ENCODE results near the gene KDSR. TPM values are rescaled to one million over a fixed set of nuclear protein-coding genes. Genes with fewer than 3 reads are reported as not detected.

Gene KDSR
- total and polyA plus RNA-seq, 9 of the 15 experiments (the other 6 are each of a cell fraction or from before 2014, with no cell fraction given): 4.0 to 24.7 (median 12.4) TPM

GRCh38 chr18:63367053-63367953, at the start of gene KDSR (continued):
- TF ChIP-seq ZBTB34 (CRISPR knock-in tag; IDR thresholded peaks at IDR 0.05): no peak
- TF ChIP-seq TRIM24 (IDR thresholded peaks at IDR 0.05): no peak
- TF ChIP-seq CBX8 (IDR thresholded peaks at IDR 0.05; ENCODE audit: borderline replicate concordance, extremely low read depth, low read depth, low read length, poor library complexity, severe bottlenecking): no peak
- no peak for TF ChIP-seq ZNF778 (CRISPR knock-in tag; IDR thresholded peaks at IDR 0.05)
- TF ChIP-seq ZNF143 (CRISPR knock-in tag; IDR thresholded peaks at IDR 0.05): peak; percentile 32; the same call in 1 of the 2 replicates
- TF ChIP-seq ZC3H8 (IDR thresholded peaks at IDR 0.05): no peak
- TF ChIP-seq GTF2E2 (tag; IDR thresholded peaks at IDR 0.05): no peak
- TF ChIP-seq ZNF696 (CRISPR knock-in tag; conservative IDR thresholded peaks at IDR 0.05): no peak
- no peak for TF ChIP-seq GATA2 (CRISPR knock-in tag; IDR thresholded peaks at IDR 0.05)
- no peak for TF ChIP-seq MCM2 (IDR thresholded peaks at IDR 0.05; ENCODE audit: low read depth)
- TF ChIP-seq SRSF3 (IDR thresholded peaks at IDR 0.05; ENCODE audit: insufficient read depth, low read length): no peak
- no peak for TF ChIP-seq REST (IDR thresholded peaks at IDR 0.05; ENCODE audit: borderline replicate concordance)
- TF ChIP-seq REST (CRISPR knock-in tag; IDR thresholded peaks at IDR 0.05; ENCODE audit: low read depth): no peak
- TF ChIP-seq TBP (optimal IDR thresholded peaks at IDR 0.05; ENCODE audit: low read depth, low read length): peak; percentile 61
- TF ChIP-seq TSC22D4 (tag; IDR thresholded peaks at IDR 0.05): no peak
- peak; percentile 74 for TF ChIP-seq FOXM1 (IDR thresholded peaks at IDR 0.05; ENCODE audit: low read depth)
- TF ChIP-seq FOXM1 (CRISPR knock-in tag; IDR thresholded peaks at IDR 0.05; ENCODE audit: low read depth): no peak
- no peak for TF ChIP-seq YBX1 (IDR thresholded peaks at IDR 0.05)
- no peak for TF ChIP-seq ZNF133 (CRISPR knock-in tag; IDR thresholded peaks at IDR 0.05)
- no peak for TF ChIP-seq FIP1L1 (IDR thresholded peaks at IDR 0.05; ENCODE audit: low read depth, low read length, poor library complexity, severe bottlenecking)
